Endothelial cell of umbilical vein (primary cell): ENCODE results near the gene SLC1A3. TPM values are rescaled to one million over a fixed set of nuclear protein-coding genes. Genes with fewer than 3 reads are reported as not detected.

Experiments used
- BruUV-seq: library from RNA; stranded (reverse); fragments of 400-500 nt; replicated peaks from 2 replicates; lab custom pipeline; 2021; lab: Mats Ljungman, UMichigan
- CTCF ChIA-PET: fragments of 300-600, 350-600 bp; sonication (Branson Sonifier 250); formaldehyde crosslinking; loops from one replicate; lab custom pipeline; 2021; ENCODE audit warnings: antibody characterized with exemption, inconsistent platforms; lab: Charles Lee
- POLR2A ChIA-PET: fragments of 300-600, 350-600 bp; sonication (Branson Sonifier 250); formaldehyde crosslinking; loops from one replicate; lab custom pipeline; 2021; ENCODE audit warnings: antibody characterized with exemption, inconsistent platforms; lab: Charles Lee
- DNase-seq: peaks from one replicate; pipeline ENCODE4 v3.0.0-alpha.2; 2011; ENCODE audit warnings: low read depth, low spot score
- FAIRE-seq: peaks from 2 replicates; lab custom pipeline; 2011; peaks lifted over from hg19 to GRCh38; lab: Jason Lieb, UNC
- H2AFZ ChIP-seq: 2 replicates; pipeline ENCODE4 v1.6.0; 2012; ENCODE audit warnings: low read depth, low read length, control low read depth, inconsistent platforms
- H3K27ac ChIP-seq: 2 replicates; pipeline ENCODE4 v1.5.1; 2011; ENCODE audit warnings: low read depth, mild to moderate bottlenecking, control low read depth, low read length, moderate library complexity; ENCODE audit not compliant: insufficient read depth
- H3K27me3 ChIP-seq, 2 experiments: 2 replicates each; pipeline versions ENCODE4 v1.6.0 to v1.6.1; 2011; ENCODE audit warnings: low read length in 2 of 2, mixed read lengths in 1 of 2; ENCODE audit not compliant: control insufficient read depth in 2 of 2, insufficient read depth in 2 of 2
- H3K36me3 ChIP-seq, 2 experiments: 2 replicates in 1 of 2; 3 replicates in 1 of 2; pipeline ENCODE4 v1.5.1; 2011; ENCODE audit warnings: low read length in 2 of 2, mild to moderate bottlenecking in 1 of 2, moderate library complexity in 1 of 2; ENCODE audit not compliant: control insufficient read depth in 2 of 2, insufficient read depth in 2 of 2; ENCODE audit errors: extremely low read depth in 1 of 2
- H3K4me1 ChIP-seq: 3 replicates; pipeline ENCODE4 v1.5.1; 2011; ENCODE audit warnings: mild to moderate bottlenecking, low read length; ENCODE audit not compliant: control insufficient read depth, insufficient read depth; ENCODE audit errors: extremely low read depth
- H3K4me2 ChIP-seq: 2 replicates; pipeline ENCODE4 v1.6.1; 2011; ENCODE audit warnings: low read length, control low read depth, mixed read lengths; ENCODE audit not compliant: insufficient read depth
- H3K4me3 ChIP-seq, 3 experiments: fragments of 200-600 bp in 1 of 3; sonication (generic), shearing (Covaris generic) in 1 of 3; replicated peaks in 1 of 3; 2 replicates each; pipeline ENCODE4 v1.5.1; 2011 to 2016; ENCODE audit warnings: control low read depth in 3 of 3, low read length in 3 of 3, mild to moderate bottlenecking in 2 of 3, inconsistent platforms in 1 of 3, low read depth in 1 of 3, moderate library complexity in 1 of 3; ENCODE audit not compliant: insufficient read depth in 1 of 3
- H3K79me2 ChIP-seq: 2 replicates; pipeline ENCODE4 v1.6.0; 2012; ENCODE audit warnings: low read length, inconsistent platforms; ENCODE audit not compliant: control insufficient read depth, insufficient read depth
- H3K9ac ChIP-seq: replicated peaks from 2 replicates; pipeline ENCODE3; 2011; ENCODE audit warnings: low read length, control low read depth; ENCODE audit not compliant: insufficient read depth; ENCODE audit errors: extremely low read depth
- H3K9me1 ChIP-seq: replicated peaks from 3 replicates; pipeline ENCODE4 v1.6.0; 2011; ENCODE audit warnings: mild to moderate bottlenecking, low read length; ENCODE audit not compliant: control insufficient read depth, insufficient read depth; ENCODE audit errors: extremely low read depth
- H3K9me3 ChIP-seq: replicated peaks from 2 replicates; pipeline ENCODE4 v1.5.1; 2012; ENCODE audit warnings: low read length, inconsistent platforms; ENCODE audit not compliant: control insufficient read depth, insufficient read depth
- H4K20me1 ChIP-seq: replicated peaks from 2 replicates; pipeline ENCODE3; 2011; ENCODE audit warnings: mild to moderate bottlenecking, low read length; ENCODE audit not compliant: control insufficient read depth, insufficient read depth; ENCODE audit errors: extremely low read depth
- EZH2 ChIP-seq: IDR thresholded peaks from 2 replicates; pipeline ENCODE4 v1.6.1; 2012; ENCODE audit warnings: borderline replicate concordance, low read depth, mild to moderate bottlenecking, moderate library complexity, low read length, inconsistent platforms; ENCODE audit not compliant: severe bottlenecking
- FOS ChIP-seq: IDR thresholded peaks from 2 replicates; pipeline ENCODE4 v1.6.1; 2011; ENCODE audit warnings: mild to moderate bottlenecking, low read length, moderate library complexity, borderline replicate concordance; ENCODE audit not compliant: insufficient read depth
- GATA2 ChIP-seq: IDR thresholded peaks from 2 replicates; pipeline ENCODE4 v1.7.0; 2011; ENCODE audit warnings: low read depth, mild to moderate bottlenecking, moderate library complexity, mixed read lengths, low read length; ENCODE audit not compliant: insufficient read length, insufficient read depth
- JUN ChIP-seq: IDR thresholded peaks from 2 replicates; pipeline ENCODE4 v1.6.1; 2011; ENCODE audit warnings: borderline replicate concordance, low read depth; ENCODE audit not compliant: insufficient read length, insufficient read depth
- MYC ChIP-seq: IDR thresholded peaks from one replicate; pipeline ENCODE4 v1.6.1; 2011; ENCODE audit warnings: mild to moderate bottlenecking, low read depth, low read length
- POLR2A ChIP-seq: IDR thresholded peaks from 2 replicates; pipeline ENCODE4 v1.6.1; 2012; ENCODE audit warnings: low read depth, mild to moderate bottlenecking, control low read depth, low read length
- POLR2AphosphoS5 ChIP-seq: IDR thresholded peaks from 2 replicates; pipeline ENCODE4 v1.6.1; 2012; ENCODE audit warnings: low read depth, mild to moderate bottlenecking, control low read depth, low read length, moderate library complexity; ENCODE audit not compliant: insufficient read depth
- dilution Hi-C: fragments of 300-500 bp; cut with MboI; formaldehyde crosslinking; loops from one replicate; pipeline ENCODE4 v1.15.0; 2019; ENCODE audit warnings: low sequenced_read_pairs; ENCODE audit not compliant: extremely low pct_ligation_motif_present
- intact Hi-C: fragments of 100-400 bp; cut with micrococcal nuclease; formaldehyde crosslinking; loops from one replicate; pipeline ENCODE4 v1.10.0; 2022
- polyA plus RNA-seq, 4 experiments: library from polyadenylated mRNA; depleted of rRNA in 3 of 4; stranded (reverse) in 3 of 4; unstranded in 1 of 4; fragments of >200 nt; gene quantifications; 2 replicates each; pipeline versions ENCODE4 v1.2.1 to v1.2.3, GENCODE V29; 2011 to 2012; ENCODE audit warnings: missing spikeins in 1 of 4
- total RNA-seq: library from RNA; stranded (reverse); gene quantifications from 2 replicates; pipeline ENCODE4 v1.2.3, GENCODE V29; 2021
- TF ChIP-seq, protein P1 (sequence below), 2 donors: IDR thresholded peaks; 1 replicate in 1 of 2; 2 replicates in 1 of 2; pipeline ENCODE4 v1.5.1; 2011; ENCODE audit warnings: low read length in 2 of 2, mild to moderate bottlenecking in 2 of 2, moderate library complexity in 2 of 2, control low read depth in 1 of 2, inconsistent platforms in 1 of 2, low read depth in 1 of 2; ENCODE audit not compliant: insufficient read depth in 1 of 2; ENCODE audit errors: extremely low read depth in 1 of 2
- TF ChIP-seq, protein P2 (sequence below): IDR thresholded peaks from 2 replicates; pipeline ENCODE4 v1.6.1; 2011; ENCODE audit not compliant: insufficient read depth, insufficient read length

The SLC1A3 gene
- total and polyA plus RNA-seq, 2 donors (not counting 3 experiments of a cell fraction or from before 2014, with no cell fraction given): 0.36 TPM; not detected in 1

DNA sequence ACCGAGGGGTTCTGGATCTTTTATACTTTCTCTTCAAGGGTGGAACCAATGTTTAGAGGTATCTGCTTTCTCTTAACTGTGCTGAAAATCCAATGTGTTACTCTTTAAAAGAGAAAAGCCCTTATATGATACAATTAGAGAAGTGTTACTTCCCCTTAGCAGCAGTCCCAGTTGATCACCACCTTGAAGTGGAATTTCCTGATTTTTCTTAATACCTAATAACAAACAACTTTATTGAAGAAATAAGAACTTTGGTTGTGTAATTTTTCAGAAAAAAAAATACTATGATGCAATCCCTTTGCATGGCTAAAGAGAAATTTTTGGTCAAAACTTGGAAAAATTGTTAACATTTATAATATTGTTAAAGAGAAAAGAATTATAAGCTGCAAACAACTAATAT, 24.7 kb downstream of the SLC1A3 start:
- H4K20me1 ChIP-seq: no peaks in the 10 kb centered on the region
- no peaks in the 10 kb centered on the region for H3K79me2 ChIP-seq
- H3K4me3 ChIP-seq: no peak overlapping the region
- no TSS peak for BruUV-seq
- intact Hi-C loops: no loop called here
- no peak overlapping the region for H3K9ac ChIP-seq
- FAIRE-seq (no peak), DNase-seq (no peak)
- POLR2A ChIA-PET: no interaction called here
- no peak overlapping the region for H3K4me2 ChIP-seq
- no peaks in the 10 kb centered on the region for H3K36me3 ChIP-seq
- H3K27me3 ChIP-seq: peaks cover 1 to 2% of the 10 kb centered on the region in 2 experiments
- no peaks in the 10 kb centered on the region for H3K9me1 ChIP-seq
- H3K9me3 ChIP-seq: no peaks in the 10 kb centered on the region
- CTCF ChIA-PET: no interaction called here
- H3K4me1 ChIP-seq: no peaks in the 10 kb centered on the region
- H2AFZ ChIP-seq: no peak overlapping the region
- H3K27ac ChIP-seq: no peak overlapping the region
- dilution Hi-C loops: no loop called here
- TF ChIP-seq GATA2 (no peak), EZH2 (no peak), FOS (no peak), POLR2AphosphoS5 (no peak), POLR2A (no peak), MYC (no peak), JUN (no peak)
- TF ChIP-seq, protein P1, sequence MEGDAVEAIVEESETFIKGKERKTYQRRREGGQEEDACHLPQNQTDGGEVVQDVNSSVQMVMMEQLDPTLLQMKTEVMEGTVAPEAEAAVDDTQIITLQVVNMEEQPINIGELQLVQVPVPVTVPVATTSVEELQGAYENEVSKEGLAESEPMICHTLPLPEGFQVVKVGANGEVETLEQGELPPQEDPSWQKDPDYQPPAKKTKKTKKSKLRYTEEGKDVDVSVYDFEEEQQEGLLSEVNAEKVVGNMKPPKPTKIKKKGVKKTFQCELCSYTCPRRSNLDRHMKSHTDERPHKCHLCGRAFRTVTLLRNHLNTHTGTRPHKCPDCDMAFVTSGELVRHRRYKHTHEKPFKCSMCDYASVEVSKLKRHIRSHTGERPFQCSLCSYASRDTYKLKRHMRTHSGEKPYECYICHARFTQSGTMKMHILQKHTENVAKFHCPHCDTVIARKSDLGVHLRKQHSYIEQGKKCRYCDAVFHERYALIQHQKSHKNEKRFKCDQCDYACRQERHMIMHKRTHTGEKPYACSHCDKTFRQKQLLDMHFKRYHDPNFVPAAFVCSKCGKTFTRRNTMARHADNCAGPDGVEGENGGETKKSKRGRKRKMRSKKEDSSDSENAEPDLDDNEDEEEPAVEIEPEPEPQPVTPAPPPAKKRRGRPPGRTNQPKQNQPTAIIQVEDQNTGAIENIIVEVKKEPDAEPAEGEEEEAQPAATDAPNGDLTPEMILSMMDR (IDR thresholded peaks at IDR 0.05; ENCODE audit: extremely low read depth in 1 of 2, insufficient read depth in 1 of 2, low read depth in 1 of 2, low read length in 2 of 2): no peak
- TF ChIP-seq, protein P2, sequence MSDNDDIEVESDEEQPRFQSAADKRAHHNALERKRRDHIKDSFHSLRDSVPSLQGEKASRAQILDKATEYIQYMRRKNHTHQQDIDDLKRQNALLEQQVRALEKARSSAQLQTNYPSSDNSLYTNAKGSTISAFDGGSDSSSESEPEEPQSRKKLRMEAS: no peak
